HT-29 (cell line): ENCODE results near the gene ZDHHC9. TPM values are rescaled to one million over a fixed set of nuclear protein-coding genes. Genes with fewer than 3 reads are reported as not detected.

Source experiments
- DNase-seq: peaks from one replicate; pipeline ENCODE4 v3.0.0-alpha.2; 2015; ENCODE audit warnings: low spot score
- total RNA-seq: library from RNA; depleted of rRNA; stranded (reverse); fragments of >200 nt; shearing (Covaris generic); gene quantifications from 2 replicates; pipeline ENCODE4 v1.2.3, GENCODE V29; 2014

ZDHHC9 gene
- total RNA-seq, 1 experiment from 2014 or later = 46.7 TPM

- peak; percentile 75 for DNase-seq
These were observed 20.6 kb downstream of the ZDHHC9 start for GRCh38 chrX:129823115-129823514.

DNA sequence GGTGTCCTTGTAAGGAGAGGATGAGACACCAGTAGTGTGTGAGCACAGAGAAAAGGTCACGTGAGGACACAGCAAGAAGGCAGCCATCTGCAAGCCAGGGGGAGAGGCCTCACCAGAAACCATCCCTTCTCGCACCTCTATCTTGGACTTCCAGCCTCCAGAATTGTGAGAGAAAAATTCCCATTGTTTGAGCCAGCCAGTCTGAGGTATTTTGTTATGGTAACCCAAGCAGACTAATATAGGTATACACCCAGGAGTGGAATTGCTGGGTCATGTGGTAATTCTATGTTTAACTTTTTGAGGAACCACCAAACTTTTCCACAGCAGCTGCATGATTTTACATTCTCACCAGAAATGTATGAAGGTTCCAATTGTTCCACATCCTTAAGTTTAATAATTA lies 25.6 kb downstream of the ZDHHC9 start:
- DNase-seq = no peak

DNA sequence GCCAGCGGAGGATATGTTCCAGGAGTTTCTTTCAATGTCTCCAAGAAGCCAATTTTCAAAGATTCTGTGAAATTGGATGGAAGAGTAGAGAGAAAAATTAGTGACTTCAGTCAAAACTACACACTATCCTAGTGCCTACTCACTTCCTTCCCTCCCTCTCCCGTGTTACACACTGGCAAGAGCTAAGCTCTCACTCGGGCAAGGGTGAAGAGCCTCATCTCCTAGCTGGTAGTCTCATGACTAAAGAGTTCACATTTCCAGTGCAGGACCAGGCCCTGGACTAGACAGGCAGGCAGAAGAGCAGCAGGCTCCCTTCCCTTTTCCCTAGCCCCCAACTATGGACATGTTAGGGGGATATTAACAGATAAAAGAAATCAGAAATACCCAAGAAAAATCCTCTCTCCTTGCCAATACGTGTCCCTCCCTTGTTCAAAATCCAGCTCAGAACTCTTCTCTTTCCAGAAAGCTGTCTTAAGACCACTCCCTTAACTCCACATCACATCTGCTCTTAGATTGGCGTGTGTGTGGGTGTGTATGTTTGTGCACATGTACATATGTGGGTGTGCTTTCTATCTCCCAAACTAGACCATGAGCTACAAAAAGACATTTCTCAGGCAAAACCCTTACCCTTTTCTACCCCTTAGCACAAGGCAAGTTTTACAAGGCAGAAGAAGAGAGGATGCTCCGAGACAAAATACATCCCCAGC lies 29.9 kb downstream of the ZDHHC9 start:
- DNase-seq = no peak

- no peak for DNase-seq
These were observed 34.6 kb downstream of the ZDHHC9 start for GRCh38 chrX:129808829-129809796.

DNA sequence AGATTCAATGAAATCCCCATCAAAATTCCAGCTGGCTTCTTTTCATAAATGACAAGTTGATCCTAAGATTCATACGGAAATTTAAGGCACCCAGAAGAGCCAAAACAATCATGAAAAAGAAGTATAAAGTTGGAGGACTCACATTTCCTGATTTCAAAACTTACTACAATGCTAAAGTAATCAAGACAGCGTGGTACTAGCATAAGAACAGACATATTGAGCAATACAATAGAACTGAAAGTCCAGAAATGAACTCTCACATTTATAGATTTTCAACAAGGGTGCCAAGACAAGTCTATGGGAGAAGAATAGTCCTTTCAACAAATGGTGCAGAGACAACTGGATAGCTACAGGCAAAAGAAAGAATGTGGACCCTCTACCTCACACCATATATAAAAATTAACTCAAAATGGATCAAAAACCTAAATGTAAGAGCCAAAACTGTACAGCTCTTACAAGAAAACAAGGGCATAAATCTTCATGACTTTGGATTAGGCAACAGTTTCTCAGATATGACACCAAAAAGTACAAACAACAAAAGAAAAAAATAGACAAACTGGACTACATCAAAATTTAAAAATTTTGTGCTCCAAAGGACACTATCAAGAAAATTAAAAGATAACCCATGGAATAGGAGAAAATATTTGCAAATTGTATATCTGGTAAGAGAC lies 35.4 kb downstream of the ZDHHC9 start:
- no peak for DNase-seq

DNA sequence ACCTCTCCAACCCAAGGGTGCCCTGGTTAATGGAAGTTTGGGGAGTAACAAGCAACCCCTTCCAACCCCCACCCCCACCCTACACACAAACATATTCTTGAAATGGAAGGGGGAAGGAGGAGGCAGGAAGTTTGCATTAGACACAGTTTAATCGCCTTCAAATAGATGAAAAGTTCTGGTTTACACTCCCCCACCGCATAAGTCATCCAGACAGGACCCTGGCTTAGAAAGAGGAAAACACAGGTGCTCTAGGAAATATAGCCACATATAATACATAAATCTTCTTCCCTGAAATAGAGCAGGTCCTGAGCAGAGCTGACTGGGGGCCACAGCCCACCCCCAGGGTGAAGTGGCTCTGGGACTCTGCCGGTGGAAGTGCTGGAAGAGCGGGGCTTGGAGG lies 38.9 kb downstream of the ZDHHC9 start:
- DNase-seq = no peak

DNA sequence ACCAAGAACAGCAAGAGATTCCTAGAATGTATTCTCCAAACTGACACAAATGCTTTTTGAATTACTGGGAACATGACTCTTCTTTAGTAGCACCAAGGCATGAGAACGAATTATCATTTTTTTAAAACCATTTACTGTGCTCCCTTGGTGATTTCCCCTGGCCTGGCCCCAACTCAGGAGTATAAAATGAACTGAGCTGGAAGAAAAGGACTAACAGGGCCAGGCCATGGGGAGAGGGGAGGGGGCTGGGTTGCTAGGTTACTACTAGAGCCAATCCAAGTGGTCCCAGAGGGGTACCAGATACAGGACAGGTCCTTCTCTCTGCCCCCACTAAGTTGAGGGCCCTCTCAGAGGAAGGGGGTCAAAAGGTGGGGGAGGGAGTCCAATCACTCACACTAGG lies 40.8 kb downstream of the ZDHHC9 start:
- DNase-seq = no peak

GRCh38 chrX:129800186-129800585 lies 43.5 kb downstream of the ZDHHC9 start:
- no peak for DNase-seq

- DNase-seq = no peak
These were observed 44.8 kb downstream of the ZDHHC9 start for GRCh38 chrX:129798888-129799287.

- DNase-seq = no peak
These were observed 45.2 kb downstream of the ZDHHC9 start for GRCh38 chrX:129798456-129798855.

DNA sequence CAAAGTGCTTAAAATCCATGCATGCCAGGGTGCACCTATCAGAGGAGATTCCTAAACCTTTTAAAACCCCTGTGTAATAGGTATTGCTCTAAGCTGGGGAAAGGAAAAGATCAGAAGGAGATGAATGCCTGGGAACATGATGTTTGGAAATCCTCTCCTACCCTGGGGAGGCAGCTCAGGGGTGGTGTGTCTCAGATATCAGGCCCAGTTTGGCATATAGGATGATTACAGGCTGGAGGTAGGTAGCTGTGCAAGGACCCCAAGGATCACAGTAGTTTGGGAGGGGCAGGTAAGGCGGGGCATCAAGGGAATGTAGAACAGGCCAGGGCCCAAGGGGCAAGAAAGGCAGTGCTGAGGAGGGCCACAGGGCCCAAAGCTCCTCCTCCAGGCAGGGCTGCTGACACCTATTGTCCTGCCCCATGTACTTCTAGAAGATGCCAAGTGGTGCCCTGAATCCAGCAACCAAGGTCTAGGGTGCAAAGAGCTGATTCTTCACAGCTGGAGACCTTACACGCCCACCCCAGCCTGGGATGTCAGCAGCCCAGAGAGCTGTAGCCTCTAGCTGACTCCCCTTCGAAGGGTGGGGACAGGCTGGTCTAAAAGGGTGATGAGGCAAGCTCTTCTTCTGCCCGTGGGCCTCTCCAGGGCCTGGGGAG lies 46.3 kb downstream of the ZDHHC9 start:
- DNase-seq = no peak

GRCh38 chrX:129795584-129795983 lies 48.1 kb downstream of the ZDHHC9 start:
- no peak for DNase-seq

- no peak for DNase-seq
These were observed 50.0 kb downstream of the ZDHHC9 start for GRCh38 chrX:129793604-129794191.

DNA sequence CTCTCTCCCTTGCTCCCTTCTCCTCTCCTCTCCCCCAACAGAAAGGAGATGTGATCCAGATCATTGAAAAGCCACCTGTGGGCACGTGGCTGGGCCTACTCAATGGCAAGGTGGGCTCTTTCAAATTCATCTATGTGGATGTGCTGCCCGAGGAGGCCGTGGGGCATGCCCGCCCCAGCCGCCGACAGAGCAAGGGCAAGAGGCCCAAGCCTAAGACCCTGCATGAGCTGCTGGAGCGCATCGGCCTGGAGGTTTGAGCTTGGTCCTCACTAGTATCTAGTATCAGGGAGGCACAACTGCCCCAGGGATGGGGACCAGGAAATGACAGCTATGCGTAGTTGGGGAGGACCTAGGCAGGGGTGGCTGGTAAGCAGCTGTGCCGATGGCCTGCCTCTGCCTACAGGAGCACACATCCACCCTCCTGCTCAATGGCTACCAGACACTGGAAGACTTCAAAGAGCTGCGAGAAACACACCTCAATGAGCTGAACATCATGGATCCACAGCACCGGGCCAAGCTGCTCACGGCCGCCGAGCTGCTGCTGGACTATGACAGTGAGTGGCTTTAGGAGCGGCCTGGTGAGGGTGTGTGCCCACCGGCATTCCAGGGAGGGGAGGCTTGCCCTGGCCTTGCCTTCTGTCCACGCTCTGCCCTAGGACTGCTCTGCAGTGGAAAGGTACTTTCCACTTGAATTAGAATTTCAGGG lies 50.9 kb downstream of the ZDHHC9 start:
- DNase-seq = no peak

- DNase-seq = no peak
These were observed 51.6 kb downstream of the ZDHHC9 start for GRCh38 chrX:129791961-129792570.

- no peak for DNase-seq
These were observed 52.4 kb downstream of the ZDHHC9 start for GRCh38 chrX:129791336-129791735.

DNA sequence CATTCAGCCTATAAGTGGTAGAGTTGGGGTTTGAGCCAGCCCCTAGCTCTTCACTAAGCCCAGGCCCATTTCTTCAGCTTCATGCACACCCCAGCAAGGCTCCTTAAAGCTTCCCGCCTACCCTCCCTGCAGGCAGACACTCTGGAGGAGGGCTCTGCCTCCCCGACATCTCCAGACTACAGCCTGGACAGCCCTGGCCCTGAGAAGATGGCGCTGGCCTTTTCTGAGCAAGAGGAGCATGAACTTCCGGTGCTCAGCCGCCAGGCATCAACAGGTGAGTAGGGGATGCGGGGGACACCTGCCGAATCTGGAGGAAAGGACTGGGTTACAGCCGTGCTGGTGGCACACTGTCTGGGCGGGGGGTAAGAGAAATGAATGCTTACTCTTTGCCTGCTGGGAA lies 52.9 kb downstream of the ZDHHC9 start:
- DNase-seq = no peak

DNA sequence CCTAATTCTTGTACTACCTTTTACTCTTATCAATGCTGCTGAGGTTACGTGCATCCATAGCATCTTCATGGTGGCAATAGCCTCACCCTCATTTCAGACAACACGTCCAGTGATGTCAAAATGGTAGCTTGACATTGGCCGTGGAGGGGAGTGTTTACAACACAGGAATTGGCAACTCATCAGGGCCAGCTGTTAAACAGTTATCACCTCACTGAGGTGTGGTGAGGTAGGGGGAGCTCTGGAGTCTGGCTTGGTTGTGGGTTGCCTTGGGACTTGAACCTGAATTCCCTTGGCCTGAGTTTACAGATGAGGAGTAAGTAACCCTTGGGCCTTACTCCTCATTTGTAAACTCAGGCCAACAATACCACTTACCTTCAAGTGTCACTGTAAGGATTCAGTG lies 53.5 kb downstream of the ZDHHC9 start:
- no peak for DNase-seq

GRCh38 chrX:129788527-129788926 lies 55.2 kb downstream of the ZDHHC9 start:
- no peak for DNase-seq

GRCh38 chrX:129787336-129788055 lies 56.2 kb downstream of the ZDHHC9 start:
- DNase-seq = no peak
